ENCODE results near the gene GPR179.

Gene GPR179

DNA sequence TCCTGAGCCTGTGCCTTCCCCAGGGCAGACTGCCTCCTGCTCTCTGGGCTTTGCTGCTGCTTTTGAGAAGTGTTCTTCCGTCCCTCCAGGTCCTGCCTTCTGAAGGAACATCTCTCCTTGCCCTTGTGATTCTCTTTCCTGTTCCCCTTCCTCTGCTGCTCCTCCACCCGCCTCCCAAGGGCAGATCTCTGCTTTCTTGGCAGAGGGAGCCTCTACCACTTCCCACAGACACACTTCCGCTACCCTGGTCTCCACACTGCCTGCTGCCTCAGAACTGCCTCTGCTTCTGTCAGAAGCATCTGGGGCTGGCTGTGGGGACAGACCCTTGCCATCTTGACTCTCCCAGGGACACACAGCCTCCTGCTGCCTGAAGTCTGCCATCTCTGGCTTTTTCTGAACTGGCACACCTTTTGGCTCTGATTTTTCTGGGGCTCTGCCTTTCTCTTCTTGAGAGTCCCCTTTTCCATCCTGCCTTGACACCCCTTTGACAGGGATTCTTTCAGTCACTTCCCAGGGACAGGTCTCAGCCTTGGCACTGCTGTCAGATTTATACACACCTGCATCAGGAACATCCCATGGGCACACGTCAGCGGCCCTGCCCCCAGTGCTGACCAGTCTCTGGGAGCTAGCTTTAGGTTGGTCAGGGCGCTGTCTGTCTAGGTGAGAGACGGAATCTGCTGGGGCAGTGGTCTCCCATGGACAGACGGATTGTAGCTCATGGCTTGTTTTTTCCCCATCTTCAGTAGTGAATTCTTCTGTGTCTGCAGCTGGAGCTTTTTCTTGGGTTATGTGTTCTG is 16.6 kb downstream of the GPR179 start:
- H3K9ac ChIP-seq (ENCODE audit: low read length): no peak overlapping the region
- H3K27me3 ChIP-seq (ENCODE audit: low read length): no peaks in the 10 kb centered on the region
- no peaks in the 10 kb centered on the region for H3F3A ChIP-seq (ENCODE audit: insufficient read depth)
- no peak overlapping the region for H3K4me2 ChIP-seq (ENCODE audit: low read depth, low read length, poor library complexity, severe bottlenecking)
- H3K9me2 ChIP-seq (replicated peaks; ENCODE audit: insufficient read depth, low read length): no peaks in the 10 kb centered on the region
- no peak overlapping the region for H2AFZ ChIP-seq (ENCODE audit: low read depth, low read length, severe bottlenecking)
- H4K20me1 ChIP-seq (ENCODE audit: low read depth, low read length): no peaks in the 10 kb centered on the region
- no peak overlapping the region for H3K27ac ChIP-seq (ENCODE audit: low read depth, low read length)
- no peaks in the 10 kb centered on the region for H3K9me3 ChIP-seq (ENCODE audit: insufficient read depth, low read length)
- no peaks in the 10 kb centered on the region for H3K79me2 ChIP-seq (ENCODE audit: insufficient read depth, low read length)
- no peak for TF ChIP-seq EZH2phosphoT487 (conservative IDR thresholded peaks at IDR 0.05; ENCODE audit: low read length)
- TF ChIP-seq, protein P1, sequence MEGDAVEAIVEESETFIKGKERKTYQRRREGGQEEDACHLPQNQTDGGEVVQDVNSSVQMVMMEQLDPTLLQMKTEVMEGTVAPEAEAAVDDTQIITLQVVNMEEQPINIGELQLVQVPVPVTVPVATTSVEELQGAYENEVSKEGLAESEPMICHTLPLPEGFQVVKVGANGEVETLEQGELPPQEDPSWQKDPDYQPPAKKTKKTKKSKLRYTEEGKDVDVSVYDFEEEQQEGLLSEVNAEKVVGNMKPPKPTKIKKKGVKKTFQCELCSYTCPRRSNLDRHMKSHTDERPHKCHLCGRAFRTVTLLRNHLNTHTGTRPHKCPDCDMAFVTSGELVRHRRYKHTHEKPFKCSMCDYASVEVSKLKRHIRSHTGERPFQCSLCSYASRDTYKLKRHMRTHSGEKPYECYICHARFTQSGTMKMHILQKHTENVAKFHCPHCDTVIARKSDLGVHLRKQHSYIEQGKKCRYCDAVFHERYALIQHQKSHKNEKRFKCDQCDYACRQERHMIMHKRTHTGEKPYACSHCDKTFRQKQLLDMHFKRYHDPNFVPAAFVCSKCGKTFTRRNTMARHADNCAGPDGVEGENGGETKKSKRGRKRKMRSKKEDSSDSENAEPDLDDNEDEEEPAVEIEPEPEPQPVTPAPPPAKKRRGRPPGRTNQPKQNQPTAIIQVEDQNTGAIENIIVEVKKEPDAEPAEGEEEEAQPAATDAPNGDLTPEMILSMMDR (IDR thresholded peaks at IDR 0.05; ENCODE audit: insufficient read depth, low read length, poor library complexity, severe bottlenecking): no peak
- no peaks in the 10 kb centered on the region for H3K36me3 ChIP-seq (ENCODE audit: low read length)
- no peak overlapping the region for H3K4me3 ChIP-seq (ENCODE audit: insufficient read depth, low read length, poor library complexity, severe bottlenecking)

DNA sequence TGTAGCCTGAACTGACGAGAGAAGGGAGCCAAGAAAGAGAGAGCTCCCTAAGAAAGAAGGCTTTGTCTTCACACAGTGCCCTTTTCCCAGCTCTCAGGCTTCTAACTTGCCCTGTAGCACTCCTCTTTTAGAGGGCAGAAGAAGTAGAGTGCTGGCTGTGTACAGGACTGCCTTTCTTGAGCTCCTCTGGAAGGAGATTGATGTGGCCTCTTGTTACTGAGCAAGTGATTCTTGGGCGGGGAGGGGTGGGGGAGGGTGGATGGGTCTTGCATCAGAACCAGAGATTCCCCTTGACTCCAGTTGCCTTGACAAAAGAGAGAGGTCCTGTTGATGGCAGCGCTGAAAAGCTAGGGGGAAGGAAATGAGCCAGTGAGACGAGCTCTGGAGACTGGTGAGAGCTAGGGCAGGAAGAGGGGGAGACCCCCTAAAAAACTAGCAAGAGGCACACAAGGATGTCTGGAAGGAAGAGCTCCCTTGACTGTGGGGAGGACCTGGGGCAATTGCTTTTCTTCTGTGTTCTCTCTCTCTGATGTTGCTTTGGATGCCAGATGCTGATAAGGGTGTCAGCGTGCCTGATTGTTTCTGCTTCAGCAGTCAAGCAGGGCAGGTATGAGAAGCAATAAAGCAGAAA is 18.4 kb downstream of the GPR179 start:
- TF ChIP-seq, protein P1 (IDR thresholded peaks at IDR 0.05; ENCODE audit: insufficient read depth, low read length, poor library complexity, severe bottlenecking): no peak
- no peak for TF ChIP-seq EZH2phosphoT487 (conservative IDR thresholded peaks at IDR 0.05; ENCODE audit: low read length)
- H3K27ac ChIP-seq (ENCODE audit: low read depth, low read length): peak overlapping the region; percentile 85
- H3K9me3 ChIP-seq (ENCODE audit: insufficient read depth, low read length): no peaks in the 10 kb centered on the region
- H3K4me2 ChIP-seq (ENCODE audit: low read depth, low read length, poor library complexity, severe bottlenecking): peak overlapping the region; percentile 53
- no peak overlapping the region for H3K4me3 ChIP-seq (ENCODE audit: insufficient read depth, low read length, poor library complexity, severe bottlenecking)
- H2AFZ ChIP-seq (ENCODE audit: low read depth, low read length, severe bottlenecking): no peak overlapping the region
- H3F3A ChIP-seq (ENCODE audit: insufficient read depth): no peaks in the 10 kb centered on the region
- no peaks in the 10 kb centered on the region for H3K36me3 ChIP-seq (ENCODE audit: low read length)
- peak overlapping the region; percentile 47 for H3K9ac ChIP-seq (ENCODE audit: low read length)
- H3K9me2 ChIP-seq (replicated peaks; ENCODE audit: insufficient read depth, low read length): no peaks in the 10 kb centered on the region
- no peaks in the 10 kb centered on the region for H4K20me1 ChIP-seq (ENCODE audit: low read depth, low read length)
- no peaks in the 10 kb centered on the region for H3K79me2 ChIP-seq (ENCODE audit: insufficient read depth, low read length)
- no peaks in the 10 kb centered on the region for H3K27me3 ChIP-seq (ENCODE audit: low read length)

DNA sequence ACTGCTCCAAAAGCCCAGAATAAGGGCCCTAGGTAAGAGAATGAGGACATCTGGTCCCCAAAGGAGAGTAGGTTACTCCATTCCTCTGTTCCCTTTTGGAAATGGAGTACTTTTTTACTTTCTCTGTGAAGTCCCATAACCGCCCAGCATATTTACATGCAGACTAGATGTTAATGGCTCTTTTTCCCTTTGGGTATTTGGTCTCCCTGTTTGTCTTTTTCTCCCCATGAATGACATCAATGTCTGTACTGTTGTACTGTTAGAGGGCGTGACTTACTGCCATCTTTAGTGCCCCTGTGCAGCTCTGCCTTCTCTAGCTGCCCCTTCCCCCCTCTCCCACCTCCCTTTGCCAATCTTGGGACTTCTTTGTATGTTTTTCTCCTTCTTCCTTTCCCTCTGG is 19.0 kb downstream of the GPR179 start:
- H3F3A ChIP-seq (ENCODE audit: insufficient read depth): no peaks in the 10 kb centered on the region
- H3K27me3 ChIP-seq (ENCODE audit: low read length): no peaks in the 10 kb centered on the region
- H2AFZ ChIP-seq (ENCODE audit: low read depth, low read length, severe bottlenecking): no peak overlapping the region
- no peaks in the 10 kb centered on the region for H3K9me2 ChIP-seq (replicated peaks; ENCODE audit: insufficient read depth, low read length)
- H3K27ac ChIP-seq (ENCODE audit: low read depth, low read length): peak overlapping the region; percentile 85
- peak overlapping the region; percentile 53 for H3K4me2 ChIP-seq (ENCODE audit: low read depth, low read length, poor library complexity, severe bottlenecking)
- H3K4me3 ChIP-seq (ENCODE audit: insufficient read depth, low read length, poor library complexity, severe bottlenecking): no peak overlapping the region
- no peaks in the 10 kb centered on the region for H4K20me1 ChIP-seq (ENCODE audit: low read depth, low read length)
- peak overlapping the region; percentile 47; the same call in 1 of the 2 replicates for H3K9ac ChIP-seq (ENCODE audit: low read length)
- no peaks in the 10 kb centered on the region for H3K79me2 ChIP-seq (ENCODE audit: insufficient read depth, low read length)
- H3K9me3 ChIP-seq (ENCODE audit: insufficient read depth, low read length): no peaks in the 10 kb centered on the region
- TF ChIP-seq, protein P1 (IDR thresholded peaks at IDR 0.05; ENCODE audit: insufficient read depth, low read length, poor library complexity, severe bottlenecking): no peak
- TF ChIP-seq EZH2phosphoT487 (conservative IDR thresholded peaks at IDR 0.05; ENCODE audit: low read length): no peak
- no peaks in the 10 kb centered on the region for H3K36me3 ChIP-seq (ENCODE audit: low read length)

Data from SU-DHL-6 (cell line).